ENCODE data around the gene CYP11A1.

Gene CYP11A1

GRCh38 chr15:74336061-74337005 is 31.1 kb downstream of the CYP11A1 start:
- H3K4me3 ChIP-seq (ENCODE audit: low read length), result no peak overlapping the region
- TF ChIP-seq, protein P1, sequence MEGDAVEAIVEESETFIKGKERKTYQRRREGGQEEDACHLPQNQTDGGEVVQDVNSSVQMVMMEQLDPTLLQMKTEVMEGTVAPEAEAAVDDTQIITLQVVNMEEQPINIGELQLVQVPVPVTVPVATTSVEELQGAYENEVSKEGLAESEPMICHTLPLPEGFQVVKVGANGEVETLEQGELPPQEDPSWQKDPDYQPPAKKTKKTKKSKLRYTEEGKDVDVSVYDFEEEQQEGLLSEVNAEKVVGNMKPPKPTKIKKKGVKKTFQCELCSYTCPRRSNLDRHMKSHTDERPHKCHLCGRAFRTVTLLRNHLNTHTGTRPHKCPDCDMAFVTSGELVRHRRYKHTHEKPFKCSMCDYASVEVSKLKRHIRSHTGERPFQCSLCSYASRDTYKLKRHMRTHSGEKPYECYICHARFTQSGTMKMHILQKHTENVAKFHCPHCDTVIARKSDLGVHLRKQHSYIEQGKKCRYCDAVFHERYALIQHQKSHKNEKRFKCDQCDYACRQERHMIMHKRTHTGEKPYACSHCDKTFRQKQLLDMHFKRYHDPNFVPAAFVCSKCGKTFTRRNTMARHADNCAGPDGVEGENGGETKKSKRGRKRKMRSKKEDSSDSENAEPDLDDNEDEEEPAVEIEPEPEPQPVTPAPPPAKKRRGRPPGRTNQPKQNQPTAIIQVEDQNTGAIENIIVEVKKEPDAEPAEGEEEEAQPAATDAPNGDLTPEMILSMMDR (conservative IDR thresholded peaks at IDR 0.05; ENCODE audit: low read depth, low read length), result no peak
- DNase-seq (ENCODE audit: low read depth), result no peak

GRCh38 chr15:74335396-74335795 is 32.0 kb downstream of the CYP11A1 start:
- TF ChIP-seq, protein P1 (conservative IDR thresholded peaks at IDR 0.05; ENCODE audit: low read depth, low read length), result no peak
- H3K4me3 ChIP-seq (ENCODE audit: low read length), result no peak overlapping the region
- DNase-seq (ENCODE audit: low read depth), result no peak

DNA sequence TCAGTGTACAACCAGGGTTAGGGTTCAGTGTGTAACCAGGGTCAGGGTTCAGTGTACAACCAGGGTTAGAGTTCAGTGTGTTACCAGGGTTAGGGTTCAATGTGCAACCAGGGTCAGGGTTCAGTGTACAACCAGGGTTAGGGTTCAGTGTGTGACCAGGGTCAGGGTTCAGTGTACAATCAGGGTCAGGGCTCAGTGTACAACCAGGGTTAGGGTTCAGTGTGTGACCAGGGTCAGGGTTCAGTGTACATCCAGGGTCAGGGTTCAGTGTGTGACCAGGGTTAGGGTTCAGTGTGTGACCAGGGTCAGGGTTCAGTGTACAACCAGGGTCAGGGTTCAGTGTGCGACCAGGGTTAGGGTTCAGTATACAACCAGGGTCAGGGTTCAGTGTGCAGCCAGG is 33.3 kb downstream of the CYP11A1 start:
- no peak overlapping the region for H3K4me3 ChIP-seq (ENCODE audit: low read length)
- TF ChIP-seq, protein P1 (conservative IDR thresholded peaks at IDR 0.05; ENCODE audit: low read depth, low read length), result no peak
- no peak for DNase-seq (ENCODE audit: low read depth)

- DNase-seq (ENCODE audit: low read depth), result no peak
- no peak overlapping the region for H3K4me3 ChIP-seq (ENCODE audit: low read length)
- TF ChIP-seq, protein P1 (conservative IDR thresholded peaks at IDR 0.05; ENCODE audit: low read depth, low read length), result no peak
Observed at GRCh38 chr15:74333662-74334061, 33.8 kb downstream of the CYP11A1 start.

DNA sequence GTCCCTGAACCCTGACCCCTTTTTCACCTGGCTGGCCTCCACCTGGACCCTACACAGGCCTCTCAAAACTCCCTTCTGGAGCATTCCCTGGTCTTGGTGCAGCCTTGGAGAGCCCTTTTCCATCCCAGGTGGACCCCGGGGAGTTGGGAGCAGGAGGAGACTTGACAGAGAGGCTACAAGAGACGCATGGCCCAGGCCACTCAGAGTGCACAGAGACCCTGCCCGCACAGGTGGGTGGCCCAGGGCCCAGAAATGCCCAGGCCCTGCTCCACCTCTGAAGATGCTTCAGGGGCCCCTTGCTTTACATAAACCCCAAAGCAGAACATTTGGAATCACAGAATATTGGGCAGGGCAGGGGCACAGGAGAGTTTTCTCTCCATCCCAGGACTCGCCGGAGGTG is 34.4 kb downstream of the CYP11A1 start:
- H3K4me3 ChIP-seq (ENCODE audit: low read length), result no peak overlapping the region
- TF ChIP-seq, protein P1 (conservative IDR thresholded peaks at IDR 0.05; ENCODE audit: low read depth, low read length), result no peak
- DNase-seq (ENCODE audit: low read depth), result no peak

GRCh38 chr15:74332611-74333010 is 34.8 kb downstream of the CYP11A1 start:
- no peak overlapping the region for H3K4me3 ChIP-seq (ENCODE audit: low read length)
- TF ChIP-seq, protein P1 (conservative IDR thresholded peaks at IDR 0.05; ENCODE audit: low read depth, low read length), result no peak
- no peak for DNase-seq (ENCODE audit: low read depth)

GRCh38 chr15:74332011-74332410 is 35.4 kb downstream of the CYP11A1 start:
- TF ChIP-seq, protein P1 (conservative IDR thresholded peaks at IDR 0.05; ENCODE audit: low read depth, low read length), result no peak
- H3K4me3 ChIP-seq (ENCODE audit: low read length), result no peak overlapping the region
- no peak for DNase-seq (ENCODE audit: low read depth)
